Astrocyte of the spinal cord (primary cell): Measurements from ENCODE around the gene DNAH3.
"Not testable (repeated sequence)": the region's sequence is repeated elsewhere in the genome, so short reads cannot be mapped to it uniquely, and the experiment has no call there.

Experiments
- DNase-seq: peaks from one replicate; pipeline ENCODE4 v3.0.0; 2011; ENCODE audit warnings: low read depth, low spot score
- H3K4me3 ChIP-seq: 2 replicates; pipeline ENCODE4 v1.5.1; 2011; ENCODE audit warnings: low read depth, mild to moderate bottlenecking, low read length, moderate library complexity
- in situ Hi-C: cut with HindIII; loops from 2 replicates; pipeline ENCODE4 v1.10.0; 2017; ENCODE audit warnings: low sequenced_read_pairs
- TF ChIP-seq, protein P1 (sequence below): IDR thresholded peaks from 2 replicates; pipeline ENCODE4 v1.5.1; 2012; ENCODE audit warnings: low read depth, mild to moderate bottlenecking, low read length, inconsistent platforms

Gene DNAH3

DNA sequence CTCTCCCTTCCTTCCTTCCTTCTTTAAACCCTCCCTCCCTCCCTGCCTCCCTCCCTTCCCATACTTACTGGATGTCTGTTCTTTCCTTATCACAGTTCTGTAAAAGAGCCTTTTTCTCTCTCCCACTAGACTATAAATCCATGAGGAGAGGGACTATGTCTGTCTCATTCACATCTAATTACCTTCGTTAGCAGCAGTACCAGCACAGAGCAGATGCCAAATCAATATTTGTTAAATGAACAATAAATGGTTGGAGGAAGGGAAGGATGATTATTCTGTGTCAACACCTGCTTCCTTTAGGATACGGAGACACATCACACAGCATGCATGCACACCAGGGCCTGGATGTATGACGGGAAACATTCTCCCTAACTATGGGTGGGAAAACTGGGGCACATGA is 94.2 kb downstream of the DNAH3 start:
- TF ChIP-seq, protein P1, sequence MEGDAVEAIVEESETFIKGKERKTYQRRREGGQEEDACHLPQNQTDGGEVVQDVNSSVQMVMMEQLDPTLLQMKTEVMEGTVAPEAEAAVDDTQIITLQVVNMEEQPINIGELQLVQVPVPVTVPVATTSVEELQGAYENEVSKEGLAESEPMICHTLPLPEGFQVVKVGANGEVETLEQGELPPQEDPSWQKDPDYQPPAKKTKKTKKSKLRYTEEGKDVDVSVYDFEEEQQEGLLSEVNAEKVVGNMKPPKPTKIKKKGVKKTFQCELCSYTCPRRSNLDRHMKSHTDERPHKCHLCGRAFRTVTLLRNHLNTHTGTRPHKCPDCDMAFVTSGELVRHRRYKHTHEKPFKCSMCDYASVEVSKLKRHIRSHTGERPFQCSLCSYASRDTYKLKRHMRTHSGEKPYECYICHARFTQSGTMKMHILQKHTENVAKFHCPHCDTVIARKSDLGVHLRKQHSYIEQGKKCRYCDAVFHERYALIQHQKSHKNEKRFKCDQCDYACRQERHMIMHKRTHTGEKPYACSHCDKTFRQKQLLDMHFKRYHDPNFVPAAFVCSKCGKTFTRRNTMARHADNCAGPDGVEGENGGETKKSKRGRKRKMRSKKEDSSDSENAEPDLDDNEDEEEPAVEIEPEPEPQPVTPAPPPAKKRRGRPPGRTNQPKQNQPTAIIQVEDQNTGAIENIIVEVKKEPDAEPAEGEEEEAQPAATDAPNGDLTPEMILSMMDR: no peak
- no peak for DNase-seq
- in situ Hi-C loops: no loop called here
- H3K4me3 ChIP-seq: no peak overlapping the region

DNA sequence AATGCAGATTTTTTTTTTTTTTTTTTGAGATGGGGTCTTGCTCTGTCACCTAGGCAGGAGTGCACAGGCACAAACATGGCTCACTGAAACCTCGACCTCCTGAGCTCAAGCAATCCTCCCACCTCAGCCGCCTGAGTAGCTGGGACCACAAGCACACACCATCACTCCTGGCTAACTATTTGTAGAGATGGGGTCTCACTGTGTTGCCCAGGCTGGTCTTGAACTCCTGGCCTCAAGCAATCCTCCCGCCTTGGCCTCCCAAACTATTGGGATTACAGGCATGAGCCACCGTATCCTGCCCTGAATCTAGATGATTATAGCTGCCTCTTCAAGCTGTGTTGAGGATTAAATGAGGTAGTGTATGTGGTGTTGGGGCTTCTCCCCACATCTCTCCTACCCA is 94.9 kb downstream of the DNAH3 start:
- in situ Hi-C loops, DNase-seq, H3K4me3 ChIP-seq: not testable (repeated sequence)

DNA sequence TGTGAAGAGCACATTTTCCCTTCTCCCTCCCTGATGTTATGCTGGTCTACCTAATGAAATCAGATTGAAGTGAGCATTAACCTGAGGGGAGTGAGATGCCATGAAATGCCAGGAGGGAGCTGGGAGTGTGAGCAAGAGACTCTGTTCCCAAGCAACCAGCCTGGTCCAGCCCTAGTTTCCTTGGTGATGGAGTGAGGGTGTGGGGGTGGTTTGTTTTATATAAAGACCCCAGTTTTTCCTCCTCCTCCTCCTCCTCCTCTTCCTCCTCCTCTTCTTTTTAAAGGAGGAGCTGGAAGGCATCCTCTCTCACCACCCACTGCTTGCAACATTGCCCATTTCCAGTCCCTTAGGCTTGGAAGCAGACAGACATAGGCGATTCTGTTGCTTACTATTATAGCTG is 97.1 kb downstream of the DNAH3 start:
- DNase-seq: no peak
- H3K4me3 ChIP-seq: no peak overlapping the region
- in situ Hi-C loops: no loop called here
- TF ChIP-seq, protein P1: no peak

DNA sequence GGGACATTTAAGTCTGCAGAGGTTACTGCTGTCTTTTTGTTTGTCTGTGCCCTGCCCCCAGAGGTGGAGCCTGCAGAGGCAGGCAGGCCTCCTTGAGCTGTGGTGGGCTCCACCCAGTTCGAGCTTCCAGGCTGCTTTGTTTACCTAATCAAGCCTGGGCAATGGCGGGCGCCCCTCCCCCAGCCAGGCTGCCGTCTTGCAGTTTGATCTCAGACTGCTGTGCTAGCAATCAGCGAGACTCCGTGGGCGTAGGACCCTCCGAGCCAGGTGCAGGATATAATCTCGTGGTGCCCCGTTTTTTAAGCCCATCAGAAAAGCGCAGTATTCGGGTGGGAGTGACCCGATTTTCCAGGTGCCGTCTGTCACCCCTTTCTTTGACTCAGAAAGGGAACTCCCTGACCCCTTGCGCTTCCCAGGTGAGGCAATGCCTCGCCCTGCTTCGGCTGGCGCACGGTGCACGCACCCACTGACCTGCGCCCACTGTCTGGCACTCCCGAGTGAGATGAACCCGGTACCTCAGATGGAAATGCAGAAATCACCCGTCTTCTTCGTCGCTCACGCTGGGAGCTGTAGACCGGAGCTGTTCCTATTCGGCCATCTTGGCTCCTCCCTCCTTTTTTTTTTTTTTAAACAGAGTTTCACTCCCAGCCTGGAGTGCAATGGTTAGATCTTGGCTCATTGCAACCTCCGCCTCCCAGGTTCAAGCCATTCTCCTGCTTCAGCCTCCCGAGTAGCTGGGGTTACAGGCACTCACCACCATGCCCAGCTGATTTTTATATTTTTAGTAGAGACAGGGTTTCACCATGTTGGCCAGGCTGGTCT is 102.3 kb downstream of the DNAH3 start:
- DNase-seq, H3K4me3 ChIP-seq, in situ Hi-C loops: not testable (repeated sequence)

DNA sequence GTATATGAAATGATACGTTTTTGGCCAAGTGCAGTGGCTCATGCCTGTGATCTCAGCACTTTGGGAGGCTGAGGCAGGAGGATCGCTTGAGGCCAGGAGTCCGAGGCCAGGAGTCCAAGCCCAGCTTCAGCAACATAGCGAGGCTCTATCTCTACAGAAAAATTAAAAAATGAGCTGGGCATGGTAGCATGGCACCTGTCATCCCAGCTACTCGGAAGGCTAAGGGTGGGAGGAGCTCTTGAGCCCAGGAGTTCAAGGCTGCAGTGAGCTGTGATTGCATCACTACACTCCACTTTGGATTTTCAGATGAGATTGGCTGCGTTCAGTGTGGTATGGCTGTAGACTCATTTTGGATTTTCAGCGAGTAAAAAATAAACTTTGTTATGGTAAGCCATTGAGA is 112.4 kb downstream of the DNAH3 start:
- in situ Hi-C loops: no loop called here
- TF ChIP-seq, protein P1: no peak
- DNase-seq: no peak
- H3K4me3 ChIP-seq: no peak overlapping the region

DNA sequence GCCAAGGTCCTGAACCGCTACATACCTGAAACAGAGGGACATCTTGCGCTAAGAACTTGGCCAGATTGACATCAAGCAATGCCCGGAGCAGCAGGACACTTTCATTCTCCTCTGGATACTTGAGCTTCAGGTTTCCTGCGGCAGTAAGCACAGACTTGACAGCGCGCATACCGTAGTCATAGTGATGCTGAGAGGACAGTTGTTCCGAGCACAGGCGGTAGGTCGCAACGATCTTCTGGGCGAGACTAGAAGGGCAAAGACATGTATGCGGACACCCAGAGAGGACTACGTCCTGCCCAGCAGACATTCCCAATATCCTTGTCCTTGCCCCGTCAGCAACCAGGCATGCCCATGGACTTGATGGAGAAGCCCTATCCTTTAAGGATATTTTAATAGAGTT is 112.9 kb downstream of the DNAH3 start:
- TF ChIP-seq, protein P1: no peak
- no peak for DNase-seq
- no peak overlapping the region for H3K4me3 ChIP-seq
- in situ Hi-C loops: no loop called here

DNA sequence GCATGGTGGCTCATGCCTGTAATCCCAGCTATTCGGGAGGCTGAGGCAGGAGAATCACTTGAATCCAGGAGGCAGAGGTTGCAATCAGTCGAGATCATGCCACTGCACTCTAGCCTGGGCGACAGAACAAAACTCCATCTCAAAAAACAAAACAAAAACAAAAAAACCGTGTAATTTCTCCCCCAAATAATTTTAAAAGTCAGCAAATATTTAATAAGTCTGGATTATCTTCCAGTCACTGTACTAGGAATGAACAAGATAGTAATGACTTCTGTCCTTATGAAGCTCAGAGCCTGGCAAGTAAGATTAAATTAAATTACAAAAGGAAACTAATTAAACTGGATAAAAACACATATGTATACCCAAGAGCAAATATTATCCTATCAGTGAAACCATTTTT is 113.5 kb downstream of the DNAH3 start:
- no peak overlapping the region for H3K4me3 ChIP-seq
- in situ Hi-C loops: no loop called here
- TF ChIP-seq, protein P1: no peak
- no peak for DNase-seq

DNA sequence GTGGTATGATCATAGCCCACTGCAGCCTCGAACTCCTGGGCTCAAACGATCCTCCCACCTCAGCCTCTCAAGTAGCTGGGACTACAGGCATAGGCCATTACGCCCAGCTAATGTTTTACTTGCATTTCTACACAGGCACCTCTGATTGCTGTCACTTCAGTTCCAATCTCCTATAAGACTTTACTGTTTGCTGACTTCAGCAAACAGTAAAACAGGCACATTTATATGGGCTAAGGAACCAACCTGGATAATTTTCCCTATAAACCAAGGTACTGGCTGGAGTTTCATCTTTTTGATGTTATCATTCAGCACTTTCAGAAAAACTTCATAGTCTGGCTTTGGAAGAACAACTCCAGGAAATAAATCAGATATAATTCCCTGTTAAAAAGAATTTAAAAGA is 114.2 kb downstream of the DNAH3 start:
- no peak for DNase-seq
- H3K4me3 ChIP-seq: no peak overlapping the region
- TF ChIP-seq, protein P1: no peak
- in situ Hi-C loops: no loop called here
